Ovary (tissue), 9 donors: ENCODE data around the gene CDK6. TPM values are rescaled to one million over a fixed set of nuclear protein-coding genes. Genes with fewer than 3 reads are reported as not detected.

Experiments used
- DNase-seq, 5 donors: peaks; one replicate each; pipeline ENCODE4 v3.0.0-alpha.2; 2019 to 2020
- H3K27ac ChIP-seq, 2 donors: fragments of 200-600 bp; one replicate each; pipeline versions ENCODE4 v1.5.1 to v1.8.0; 2019 to 2022
- H3K27me3 ChIP-seq: fragments of 200-600 bp; one replicate; pipeline ENCODE4 v1.8.0; 2022
- H3K36me3 ChIP-seq: fragments of 200-600 bp; sonication (generic); one replicate; pipeline ENCODE4 v1.5.1; 2019
- H3K4me1 ChIP-seq: one replicate; pipeline ENCODE4 v1.8.1; 2013; ENCODE audit warnings: mild to moderate bottlenecking, moderate library complexity; ENCODE audit not compliant: insufficient read depth
- H3K4me3 ChIP-seq: fragments of 200-600 bp; sonication (generic); one replicate; pipeline ENCODE4 v1.5.1; 2017
- H3K9me3 ChIP-seq, 2 donors: fragments of 200-600 bp in 1 of 2; sonication (generic) in 1 of 2; one replicate each; pipeline versions ENCODE4 v1.5.1 to v1.8.1; 2013 to 2019; ENCODE audit warnings: mild to moderate bottlenecking in 1 of 2, moderate library complexity in 1 of 2
- EP300 ChIP-seq: sonication (generic); formaldehyde crosslinking; IDR thresholded peaks from one replicate; pipeline ENCODE4 v1.6.1; 2017; ENCODE audit warnings: antibody characterized with exemption
- POLR2A ChIP-seq: fragments of 450-650 bp; IDR thresholded peaks from one replicate; pipeline ENCODE4 v1.6.1; 2017; ENCODE audit warnings: antibody characterized with exemption, mild to moderate bottlenecking, moderate library complexity
- WGBS, 3 donors: extraction: QIAGEN DNeasy Blood & Tissue Kit in 1 of 3; methylation state at CpG; one replicate each; pipeline versions ENCODE4 v1.1.5 to v1.1.7; 2013 to 2017; 5-methylcytosine and 5-hydroxymethylcytosine counted together
- intact Hi-C, 4 donors: fragments of 100-400 bp; cut with DNase I; formaldehyde crosslinking; loops; one replicate each; pipeline versions ENCODE4 v1.11.0 to v1.15.1; 2022 to 2023
- polyA plus RNA-seq, 2 donors: library from polyadenylated mRNA; stranded (reverse); fragments of 200-250 nt in 1 of 2; fragments of 350-450 nt in 1 of 2; fragmentation: Illumina TruSeq in 1 of 2; extraction: RNeasy Lipid Tissue Mini Kit (QIAGEN cat#74804) in 1 of 2; gene quantifications; one replicate each; pipeline ENCODE4 v1.2.3, GENCODE V29; 2013 to 2014
- total RNA-seq, 7 donors: library from RNA; depleted of rRNA in 2 of 7; stranded (reverse); fragments of >200 nt in 2 of 7; fragmentation: NEBNext Ultra II Directional in 3 of 7; extraction: Animal tissue kit (Norgen Biotek cat#: 25700) in 3 of 7; gene quantifications; one replicate each; pipeline versions ENCODE4 v1.1.0 to v1.2.4, GENCODE V29; 2016 to 2023
- TF ChIP-seq, protein P1 (sequence below), 3 donors: fragments of 450-650 bp in 2 of 3; fragments of 200-600 bp in 1 of 3; IDR thresholded peaks; one replicate each; pipeline versions ENCODE4 v1.5.1 to v1.8.0; 2016 to 2022; ENCODE audit warnings: antibody characterized with exemption in 3 of 3, mild to moderate bottlenecking in 1 of 3
- donor health status: DM: no; HTN: no; CAD: no; lungs with moderate emphysema.
- donor health status: DM: no; HTN: no; CAD: no.
- donor health status: Bipolar disorder and iron deficiency.
- donor health status: DM: yes; HTN: yes; CAD: no.
- donor health status: DM: no; HTN: no; CAD: no.
- donor health status: DM: yes; HTN: yes; CAD: no.

CDK6 gene
- total and polyA plus RNA-seq, 9 donors, result 1.8 to 20.4 (median 11.2) TPM

DNA sequence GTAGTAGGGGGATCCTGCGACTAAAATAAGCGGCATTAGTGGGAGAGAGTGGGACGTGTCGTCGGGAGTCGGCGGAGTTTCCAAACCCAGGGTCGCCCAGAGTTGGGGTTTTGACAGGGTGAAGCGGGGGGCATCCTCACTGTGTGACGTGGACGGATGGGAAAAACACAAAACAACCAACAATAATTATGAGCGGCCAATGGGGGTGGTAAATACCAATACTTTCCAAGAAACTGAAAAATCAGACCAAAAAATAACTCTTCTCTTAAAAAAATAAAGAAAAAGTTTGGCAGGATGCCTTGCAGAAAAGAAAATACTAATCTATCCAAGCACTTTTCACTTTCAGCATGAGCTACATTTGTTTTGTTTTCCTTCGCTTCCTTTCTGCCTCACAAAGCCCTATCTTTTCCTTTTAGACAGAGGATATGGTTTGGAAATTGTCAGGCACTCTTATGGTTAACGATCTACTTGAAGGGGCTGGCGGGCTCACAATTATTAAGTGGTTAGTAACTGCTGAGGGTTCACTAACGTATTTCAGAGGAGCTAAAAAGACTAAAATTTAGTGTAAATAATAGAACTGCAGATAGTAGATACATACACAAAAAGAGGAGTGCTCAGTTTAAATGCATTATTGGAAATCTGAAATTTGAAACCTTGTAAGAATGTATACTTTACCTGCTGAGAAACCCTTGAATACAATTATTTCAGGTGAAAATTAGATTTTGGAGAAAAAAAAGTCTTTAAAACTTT is 802 bp upstream of the CDK6 start:
- 1 to 3% (median 1%) methylated on average over 16 of the region's 16 CpGs for WGBS, 3 donors
- Histone ChIP-seq H3K27me3 (peaks cover 2% of the 10 kb centered on the region), H3K27ac (peak overlapping the region; percentile 30 to 35), H3K4me3 (peak overlapping the region; percentile 55), H3K4me1 (peaks cover 3% of the 10 kb centered on the region), H3K9me3 (no peaks in the 10 kb centered on the region), H3K36me3 (no peaks in the 10 kb centered on the region)
- intact Hi-C loops, result loop anchor here in 3 of 4 donors (10.0 kb wide), 3 partner anchors 142 to 218 kb away; no protein-coding TSS in a partner anchor
- DNase-seq, result peak in 4 of 5 donors; percentile 17 to 43 (median 22)
- TF ChIP-seq POLR2A (no peak), EP300 (no peak)
- TF ChIP-seq, protein P1, sequence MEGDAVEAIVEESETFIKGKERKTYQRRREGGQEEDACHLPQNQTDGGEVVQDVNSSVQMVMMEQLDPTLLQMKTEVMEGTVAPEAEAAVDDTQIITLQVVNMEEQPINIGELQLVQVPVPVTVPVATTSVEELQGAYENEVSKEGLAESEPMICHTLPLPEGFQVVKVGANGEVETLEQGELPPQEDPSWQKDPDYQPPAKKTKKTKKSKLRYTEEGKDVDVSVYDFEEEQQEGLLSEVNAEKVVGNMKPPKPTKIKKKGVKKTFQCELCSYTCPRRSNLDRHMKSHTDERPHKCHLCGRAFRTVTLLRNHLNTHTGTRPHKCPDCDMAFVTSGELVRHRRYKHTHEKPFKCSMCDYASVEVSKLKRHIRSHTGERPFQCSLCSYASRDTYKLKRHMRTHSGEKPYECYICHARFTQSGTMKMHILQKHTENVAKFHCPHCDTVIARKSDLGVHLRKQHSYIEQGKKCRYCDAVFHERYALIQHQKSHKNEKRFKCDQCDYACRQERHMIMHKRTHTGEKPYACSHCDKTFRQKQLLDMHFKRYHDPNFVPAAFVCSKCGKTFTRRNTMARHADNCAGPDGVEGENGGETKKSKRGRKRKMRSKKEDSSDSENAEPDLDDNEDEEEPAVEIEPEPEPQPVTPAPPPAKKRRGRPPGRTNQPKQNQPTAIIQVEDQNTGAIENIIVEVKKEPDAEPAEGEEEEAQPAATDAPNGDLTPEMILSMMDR (IDR thresholded peaks at IDR 0.05), result no peak

DNA sequence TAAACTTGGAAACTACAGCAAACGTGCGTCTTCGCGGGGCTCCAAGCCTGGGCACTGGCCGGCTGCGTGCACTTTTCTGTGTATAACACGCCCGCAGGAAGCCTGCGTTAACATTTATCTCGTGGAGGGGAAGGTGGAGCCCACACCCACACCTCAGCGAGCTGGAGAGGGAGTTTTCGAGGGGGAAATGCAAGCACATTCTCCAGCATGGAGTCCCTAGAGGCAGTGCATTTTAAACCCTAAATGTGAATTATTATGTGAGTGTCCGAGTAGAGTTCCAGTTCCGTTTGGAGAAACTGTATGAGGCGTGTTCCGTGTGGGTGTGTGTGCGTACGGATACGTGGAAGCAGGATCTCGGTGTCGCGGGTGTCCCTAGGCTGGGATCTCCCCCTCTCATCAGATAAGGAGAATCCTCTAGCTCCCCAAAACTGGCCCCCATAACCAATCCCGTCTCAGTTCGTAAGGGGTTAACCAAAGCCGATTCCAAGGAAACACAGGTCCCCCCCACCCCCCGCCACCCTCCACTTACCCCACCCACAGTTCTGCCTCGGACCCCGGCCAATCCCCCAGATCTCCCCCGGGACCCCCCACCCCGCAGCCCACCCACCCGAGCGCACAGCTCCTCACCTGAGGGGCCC is 403 bp downstream of the CDK6 start:
- TF ChIP-seq POLR2A (no peak), EP300 (no peak)
- TF ChIP-seq, protein P1 (IDR thresholded peaks at IDR 0.05), result no peak
- Histone ChIP-seq H3K27me3 (peaks cover 2% of the 10 kb centered on the region), H3K27ac (no peak overlapping the region), H3K4me3 (peak overlapping the region; percentile 55), H3K36me3 (no peaks in the 10 kb centered on the region), H3K9me3 (no peaks in the 10 kb centered on the region), H3K4me1 (peaks cover 6% of the 10 kb centered on the region)
- peak in 4 of 5 donors; percentile 9 to 33 (median 22) for DNase-seq
- 0 to 2% (median 0%) methylated on average over 26 to 32 of the region's 32 CpGs for WGBS, 3 donors
- intact Hi-C loops, result loop anchor here in 3 of 4 donors (10.0 kb wide), 3 partner anchors 141 to 219 kb away; no protein-coding TSS in a partner anchor

DNA sequence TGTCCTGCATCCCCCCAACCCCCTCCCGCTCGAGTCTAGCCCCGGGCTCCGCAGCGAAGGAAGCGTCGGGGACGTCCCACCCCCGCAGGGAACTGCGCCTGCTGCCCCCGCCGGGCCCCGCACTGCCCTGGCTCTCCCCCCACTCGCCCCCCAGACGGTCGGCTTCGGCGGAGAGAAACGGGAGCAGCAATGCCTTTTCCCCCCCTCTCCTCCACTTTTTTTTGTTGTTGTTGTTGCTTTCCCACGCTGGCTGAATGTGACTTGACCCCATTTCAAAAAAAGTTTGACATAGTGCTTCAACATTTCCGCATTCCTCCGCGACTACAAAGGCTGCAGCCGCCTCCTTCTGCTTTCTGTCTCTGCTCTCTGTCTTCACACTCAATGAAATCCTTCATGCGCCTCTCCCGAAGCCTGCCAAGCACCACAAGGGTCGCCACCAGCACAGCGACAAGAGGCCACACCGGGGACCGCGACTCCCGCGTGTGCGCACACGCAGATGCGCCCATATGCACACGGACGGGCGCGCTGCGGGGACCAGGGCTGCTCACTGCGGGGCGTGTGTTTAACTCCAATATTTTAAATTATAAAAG is 1.0 kb downstream of the CDK6 start:
- DNase-seq, result peak; percentile 22 to 56 (median 40)
- TF ChIP-seq POLR2A, result no peak
- no peak for TF ChIP-seq EP300
- TF ChIP-seq, protein P1 (IDR thresholded peaks at IDR 0.05), result no peak

DNA sequence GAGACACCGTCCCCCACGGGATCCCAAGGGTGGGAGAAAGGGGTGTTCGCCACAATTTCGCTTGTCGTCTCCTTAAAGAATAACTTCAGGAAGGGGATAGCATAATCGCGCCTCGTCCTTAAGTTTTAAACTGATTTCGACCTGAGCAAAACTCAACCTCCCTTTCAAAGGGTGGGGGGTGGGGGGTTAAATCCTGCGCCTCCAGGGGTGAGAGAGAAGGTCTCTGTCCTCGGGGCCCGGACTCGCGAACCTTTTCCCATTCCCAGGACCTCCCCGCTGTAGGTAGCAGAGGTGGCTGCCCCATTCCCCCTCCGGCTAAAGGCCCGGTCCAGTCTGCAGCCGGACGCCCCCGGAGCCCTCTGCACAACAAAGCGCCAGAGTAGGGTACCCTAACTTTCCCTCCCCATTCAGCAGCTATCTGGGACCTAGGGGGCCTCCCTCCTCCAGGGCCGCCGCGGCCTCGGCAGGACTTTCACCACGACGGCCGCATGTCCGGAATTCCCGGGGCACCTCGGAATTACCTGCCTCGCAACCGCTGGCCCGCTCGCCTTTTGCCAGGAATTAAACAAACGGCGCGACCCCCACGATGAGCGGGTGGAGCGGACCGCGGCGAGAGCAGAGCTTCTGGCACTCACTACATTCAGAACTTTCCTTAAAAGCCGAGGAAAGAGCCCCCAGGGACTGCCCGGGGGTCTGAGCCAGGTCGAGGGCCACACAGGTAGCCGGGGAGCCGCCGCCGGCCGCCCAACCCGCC is 1.7 kb downstream of the CDK6 start:
- peak in 4 of 5 donors; percentile 18 to 62 (median 50) for DNase-seq
- Histone ChIP-seq H3K4me1 (peaks cover 7% of the 10 kb centered on the region), H3K9me3 (no peaks in the 10 kb centered on the region), H3K4me3 (peak overlapping the region; percentile 55), H3K27ac (peak overlapping the region; percentile 13 to 73), H3K27me3 (peaks cover 2% of the 10 kb centered on the region), H3K36me3 (no peaks in the 10 kb centered on the region)
- 0 to 1% (median 1%) methylated on average over 52 to 53 of the region's 53 CpGs for WGBS, 3 donors
- intact Hi-C loops, result loop anchor here in 3 of 4 donors (10.0 kb wide), 3 partner anchors 140 to 220 kb away; no protein-coding TSS in a partner anchor
- TF ChIP-seq POLR2A (no peak), EP300 (no peak)
- TF ChIP-seq, protein P1 (IDR thresholded peaks at IDR 0.05), result no peak

More for the DNA sequence above, 1.0 kb downstream of the CDK6 start:
- peak overlapping the region in 1 of 2 donors; percentile 13 for H3K27ac ChIP-seq
- peaks cover 2% of the 10 kb centered on the region for H3K27me3 ChIP-seq
- WGBS, 3 donors, result 0% methylated on average over 35 to 43 of the region's 43 CpGs
- peaks cover 7% of the 10 kb centered on the region for H3K4me1 ChIP-seq
- H3K4me3 ChIP-seq, result peak overlapping the region; percentile 55
- no peaks in the 10 kb centered on the region for H3K36me3 ChIP-seq
- no peaks in the 10 kb centered on the region for H3K9me3 ChIP-seq
- intact Hi-C loops, result loop anchor here in 3 of 4 donors (10.0 kb wide), 3 partner anchors 141 to 219 kb away; no protein-coding TSS in a partner anchor
